ACC112 (cell line): ENCODE measurements around the gene HEATR5B.
"Not testable (repeated sequence)": the region's sequence is repeated elsewhere in the genome, so short reads cannot be mapped to it uniquely, and the experiment has no call there.

Source experiments
- H2AFZ ChIP-seq: fragments of 200-600 bp; sonication (generic); one replicate; pipeline ENCODE4 v1.6.0; 2017; ENCODE audit warnings: antibody characterized with exemption, low read length; ENCODE audit not compliant: unreplicated experiment
- H3K27ac ChIP-seq: fragments of 200-600 bp; sonication (generic); 2 replicates; pipeline ENCODE4 v1.5.1; 2014; ENCODE audit warnings: low read depth, mild to moderate bottlenecking, antibody characterized with exemption, low read length, moderate library complexity
- H3K27me3 ChIP-seq: fragments of 200-600 bp; sonication (generic); 2 replicates; pipeline ENCODE4 v1.6.1; 2014; ENCODE audit warnings: mild to moderate bottlenecking, antibody characterized with exemption, low read length, moderate library complexity, mixed read lengths; ENCODE audit not compliant: insufficient read depth
- H3K36me3 ChIP-seq: fragments of 200-600 bp; sonication (generic); 2 replicates; pipeline ENCODE4 v1.6.1; 2016; ENCODE audit warnings: mild to moderate bottlenecking, antibody characterized with exemption, low read length, moderate library complexity, mixed read lengths; ENCODE audit not compliant: insufficient read depth
- H3K4me1 ChIP-seq: fragments of 200-600 bp; sonication (generic); one replicate; pipeline ENCODE4 v1.6.1; 2016; ENCODE audit warnings: low read length, mixed read lengths; ENCODE audit not compliant: insufficient read depth, unreplicated experiment, control insufficient read depth
- H3K4me3 ChIP-seq: fragments of 200-600 bp; sonication (generic); 2 replicates; pipeline ENCODE4 v1.5.1; 2014; ENCODE audit warnings: mild to moderate bottlenecking, low read depth, low read length
- H3K79me2 ChIP-seq: fragments of 200-600 bp; sonication (generic); one replicate; pipeline ENCODE4 v1.6.0; 2016; ENCODE audit warnings: low read length; ENCODE audit not compliant: control insufficient read depth, unreplicated experiment, insufficient read depth

HEATR5B gene

GRCh38 chr2:36949845-36950244 lies 134.3 kb downstream of the HEATR5B start:
- Histone ChIP-seq H3K4me1 (peaks cover 12% of the 10 kb centered on the region), H3K27me3 (no peaks in the 10 kb centered on the region), H3K27ac (no peak overlapping the region), H3K4me3 (no peak overlapping the region), H3K36me3 (0 out of 2 replicates have a peak, but pooled peaks cover 2% of the 10 kb centered on the region), H3K79me2 (peaks cover 21% of the 10 kb centered on the region), H2AFZ (no peak overlapping the region)

- H3K79me2 ChIP-seq, result peaks cover 15% of the 10 kb centered on the region
- not testable (repeated sequence) for H3K27ac ChIP-seq, H2AFZ ChIP-seq, H3K4me1 ChIP-seq, H3K4me3 ChIP-seq, H3K36me3 ChIP-seq, H3K27me3 ChIP-seq
These were observed 138.9 kb downstream of the HEATR5B start for GRCh38 chr2:36945240-36945639.

DNA sequence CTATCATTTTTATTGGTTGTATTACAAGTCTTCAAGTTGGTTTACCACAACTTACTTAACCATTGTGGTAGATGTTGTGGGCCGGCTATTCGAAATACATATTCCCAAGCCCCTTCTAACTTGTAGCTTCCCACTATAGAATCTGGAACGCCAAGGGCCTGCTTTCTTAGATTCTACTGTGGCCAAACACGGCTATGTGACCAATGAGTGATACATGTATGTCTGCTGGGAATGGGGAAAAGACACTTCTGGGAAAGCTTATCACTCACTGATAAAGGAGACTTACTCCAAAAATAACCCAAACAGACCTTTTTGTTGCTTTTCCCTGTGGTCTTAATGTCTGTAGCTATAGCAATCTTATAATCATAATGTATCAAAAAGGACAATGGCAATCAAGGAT lies 142.3 kb downstream of the HEATR5B start:
- H3K4me1 ChIP-seq, result no peaks in the 10 kb centered on the region
- no peaks in the 10 kb centered on the region for H3K36me3 ChIP-seq
- H3K27me3 ChIP-seq, result no peaks in the 10 kb centered on the region
- no peak overlapping the region for H3K27ac ChIP-seq
- H2AFZ ChIP-seq, result no peak overlapping the region
- peaks cover 10% of the 10 kb centered on the region for H3K79me2 ChIP-seq
- no peak overlapping the region for H3K4me3 ChIP-seq

GRCh38 chr2:36936526-36936925 lies 147.6 kb downstream of the HEATR5B start:
- H2AFZ ChIP-seq, H3K4me1 ChIP-seq, H3K36me3 ChIP-seq, H3K27me3 ChIP-seq, H3K4me3 ChIP-seq, H3K27ac ChIP-seq: not testable (repeated sequence)
- H3K79me2 ChIP-seq, result peaks cover 18% of the 10 kb centered on the region

DNA sequence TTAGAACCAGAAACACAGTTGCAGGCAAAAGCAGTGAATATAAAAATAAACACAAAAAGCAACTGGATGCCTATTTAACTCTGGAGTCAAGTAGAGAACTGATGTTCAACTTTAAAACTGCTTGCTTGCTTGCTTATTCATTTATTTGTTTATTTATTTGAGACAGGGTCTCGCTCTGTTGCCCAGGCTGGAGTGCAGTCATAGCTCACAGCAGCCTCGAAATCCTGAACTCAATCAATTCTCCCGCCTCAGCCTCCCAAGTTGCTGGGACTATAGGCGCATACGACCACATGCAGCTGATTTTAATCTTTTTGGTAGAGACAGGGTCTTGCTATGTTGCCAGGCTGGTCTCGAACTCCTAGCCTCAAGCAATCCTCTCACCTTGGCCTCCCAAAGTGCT lies 152.5 kb downstream of the HEATR5B start:
- peaks cover 15% of the 10 kb centered on the region for H3K79me2 ChIP-seq
- not testable (repeated sequence) for H3K36me3 ChIP-seq, H3K4me3 ChIP-seq, H3K27me3 ChIP-seq
- peaks cover 16% of the 10 kb centered on the region for H3K4me1 ChIP-seq
- peak overlapping the region; percentile 69; the same call in 1 of the 2 replicates for H3K27ac ChIP-seq
- peak overlapping the region; percentile 32 for H2AFZ ChIP-seq
